DMS53 treated with DMSO at 0.1 percent for 48 hours (cell line): ENCODE measurements around the gene GM2A.
A peak's percentile ranks its signal among the peaks of the same experiment; 100 is the strongest.

ENCODE experiments used
- DNase-seq: peaks from one replicate; lab custom pipeline; 2025; ENCODE audit not compliant: unreplicated experiment; lab: John Stamatoyannopoulos, UW

The GM2A gene

DNA sequence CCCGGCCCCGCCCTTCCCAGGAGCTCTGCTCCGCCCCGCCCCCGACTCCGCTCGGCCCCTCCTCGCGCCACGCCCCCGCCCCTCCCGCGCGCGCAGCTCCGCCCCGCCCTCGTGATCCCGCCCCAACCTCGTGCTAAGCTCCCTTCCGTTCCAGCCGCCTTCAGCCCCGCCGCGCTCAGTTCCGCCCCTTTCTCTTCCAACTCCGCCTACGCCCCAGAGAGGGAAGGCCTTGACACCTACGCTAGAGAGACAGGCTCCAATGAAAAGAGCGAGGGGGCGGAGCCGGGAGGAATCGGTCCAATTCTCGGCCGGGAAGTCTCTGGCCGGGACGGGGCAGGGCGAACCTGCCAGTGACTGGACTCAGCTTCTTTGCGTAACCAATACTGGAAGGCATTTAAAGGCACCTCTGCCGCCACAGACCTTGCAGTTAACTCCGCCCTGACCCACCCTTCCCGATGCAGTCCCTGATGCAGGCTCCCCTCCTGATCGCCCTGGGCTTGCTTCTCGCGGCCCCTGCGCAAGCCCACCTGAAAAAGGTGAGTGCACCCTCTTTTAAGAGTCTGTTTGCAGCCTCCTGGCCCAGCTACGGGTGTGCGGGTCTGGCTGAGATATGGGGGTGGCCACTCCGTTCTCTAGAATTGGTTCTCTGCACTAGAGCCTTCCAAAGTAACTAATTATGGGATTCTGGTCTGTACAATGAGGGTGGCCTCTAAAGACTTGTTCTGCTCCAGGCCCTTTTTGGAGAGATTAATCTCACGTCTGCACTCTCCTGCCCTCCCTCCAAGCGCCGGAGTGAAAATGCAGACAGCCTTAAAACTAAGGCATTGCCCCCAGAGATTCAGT is at the start of gene GM2A:
TSS of gene GM2A (plus strand) at position 424 of the 843 bp plus-strand sequence. CDS start at position 456, 32 bp downstream.
- DNase-seq, result peak; percentile 98

DNA sequence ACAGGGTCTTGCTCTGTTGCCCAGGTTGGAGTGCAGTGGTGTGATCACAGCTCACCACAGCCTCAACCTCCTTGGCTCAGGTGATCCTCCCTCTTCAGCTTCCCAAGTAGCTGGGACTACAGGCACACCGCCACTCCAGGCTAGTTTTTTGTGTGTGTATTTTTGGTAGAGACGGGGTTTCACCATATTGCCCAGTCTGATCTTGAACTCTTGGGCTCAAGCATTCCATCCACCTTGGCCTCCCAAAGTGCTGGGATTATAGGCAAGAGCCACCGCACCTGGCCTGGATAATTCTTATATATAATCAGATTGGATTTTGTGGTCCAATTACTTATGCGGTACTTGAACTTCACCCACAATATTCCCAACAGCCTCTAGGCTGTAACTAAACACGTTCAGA is 48.9 kb upstream of the GM2A start:
- DNase-seq, result no peak

- DNase-seq, result no peak
These were observed 47.6 kb upstream of the GM2A start for GRCh38 chr5:151205411-151205810.

DNA sequence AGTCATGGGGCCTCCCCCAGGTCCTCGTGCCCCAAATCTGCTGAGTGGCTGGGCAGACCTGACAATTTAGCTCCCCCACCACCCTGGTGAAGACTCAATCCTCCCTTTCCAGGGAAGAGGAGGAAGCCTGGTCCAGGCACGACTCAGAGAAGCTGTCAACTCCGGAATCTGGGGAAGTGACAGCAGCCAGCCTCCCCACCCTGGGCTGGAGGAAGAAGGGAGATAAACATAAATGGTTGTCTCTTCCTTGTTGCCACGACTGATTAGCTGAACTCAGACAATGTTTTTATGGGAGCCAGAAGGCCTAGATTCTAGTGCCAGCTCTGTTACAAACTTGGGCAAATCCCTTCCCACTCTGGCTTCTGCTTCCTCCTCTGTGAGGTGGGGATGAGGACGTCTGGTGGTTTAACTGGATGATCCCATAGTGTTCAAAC is 44.5 kb upstream of the GM2A start:
- no peak for DNase-seq

- DNase-seq, result no peak
These were observed 40.6 kb upstream of the GM2A start for GRCh38 chr5:151212406-151212798.

- no peak for DNase-seq
These were observed 39.0 kb upstream of the GM2A start for GRCh38 chr5:151213803-151214613.

DNA sequence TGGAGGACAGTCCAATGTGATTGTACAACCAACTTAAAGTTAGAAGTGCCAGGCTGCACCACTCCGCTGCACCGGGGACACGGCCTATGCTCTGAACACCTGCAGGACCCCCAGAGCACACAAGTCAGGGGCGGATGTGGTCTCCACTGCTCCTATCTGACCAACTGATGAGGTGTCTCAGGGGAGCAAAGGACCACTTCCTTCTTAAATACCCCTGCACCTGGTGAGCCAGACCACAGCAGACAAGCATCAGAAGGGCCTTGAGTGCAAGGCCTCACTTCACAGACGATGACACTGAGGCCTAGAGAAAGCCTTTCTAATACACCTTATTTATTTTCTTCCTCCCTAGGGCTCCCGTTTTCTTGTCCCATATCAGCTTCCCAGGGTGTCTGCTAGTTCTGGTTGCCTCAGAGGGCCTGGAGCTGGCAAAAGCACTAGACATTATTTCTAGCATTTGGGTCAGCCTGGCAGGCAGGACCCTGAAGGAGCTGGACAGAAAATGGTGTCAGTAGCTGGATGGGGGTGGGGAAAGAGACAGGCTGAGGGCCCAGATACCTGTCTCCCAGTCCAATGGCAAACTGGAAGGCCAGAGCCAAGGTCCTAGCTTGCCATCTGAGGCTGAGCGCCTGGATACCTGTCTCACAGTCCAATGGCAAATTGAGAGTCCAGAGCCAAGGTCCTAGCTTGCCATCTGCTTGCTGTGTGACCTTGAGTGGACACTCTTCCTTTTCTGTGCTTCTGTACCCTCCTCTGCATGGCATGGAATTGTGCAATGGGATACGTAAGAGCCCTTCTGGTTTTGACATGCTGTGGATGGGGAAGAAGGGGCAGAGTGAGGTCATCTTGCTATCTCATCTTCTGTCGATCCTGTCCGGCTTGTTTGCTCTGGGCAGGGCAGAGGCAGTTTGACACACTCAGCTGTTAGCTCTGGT is 38.1 kb upstream of the GM2A start:
- DNase-seq, result no peak

- no peak for DNase-seq
These were observed 37.5 kb upstream of the GM2A start for GRCh38 chr5:151215546-151215880.

DNA sequence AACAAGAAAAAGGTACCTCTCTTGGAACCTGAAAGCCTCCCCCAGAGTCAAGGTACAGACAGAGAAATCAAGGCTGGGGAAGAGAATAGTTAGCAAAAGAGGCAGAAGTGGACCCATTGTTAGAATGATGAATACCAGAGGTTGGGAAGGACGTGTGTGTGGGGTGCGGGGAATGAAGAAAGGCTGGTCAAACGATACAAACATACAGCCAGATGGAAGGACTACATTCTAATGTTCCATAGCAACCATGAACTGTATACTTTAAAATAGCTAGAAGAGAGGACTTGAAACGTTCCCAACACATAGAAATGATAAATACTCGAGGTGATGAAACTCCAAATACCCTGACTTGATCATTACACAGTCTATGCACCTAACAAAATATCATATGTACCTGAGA is 36.2 kb upstream of the GM2A start:
- DNase-seq, result no peak

DNA sequence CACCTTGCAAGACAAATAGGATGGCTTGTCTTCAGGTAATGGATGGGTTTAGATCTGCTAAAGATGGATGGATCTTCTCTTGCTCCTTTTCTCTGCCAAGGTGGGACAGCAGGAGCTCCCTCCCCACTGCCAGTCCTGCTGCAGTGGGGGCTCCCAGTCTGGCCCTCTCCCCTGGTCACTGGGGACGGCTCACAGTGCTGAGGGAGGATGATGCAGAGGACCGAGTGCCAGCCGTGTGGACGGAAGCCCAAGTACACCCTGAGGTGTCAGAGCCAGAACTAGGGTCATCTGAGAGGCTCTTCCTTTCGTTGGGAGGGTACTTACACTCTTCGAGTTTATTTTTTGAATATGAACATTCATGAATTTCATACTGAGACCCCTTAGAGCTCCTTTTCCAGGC is 34.8 kb upstream of the GM2A start:
- DNase-seq, result no peak

- no peak for DNase-seq
These were observed 33.8 kb upstream of the GM2A start for GRCh38 chr5:151219138-151219537.

- no peak for DNase-seq
These were observed 33.2 kb upstream of the GM2A start for GRCh38 chr5:151219789-151220188.

- DNase-seq, result no peak
These were observed 31.4 kb upstream of the GM2A start for GRCh38 chr5:151221574-151221973.

GRCh38 chr5:151222054-151222789 is 30.8 kb upstream of the GM2A start:
- DNase-seq, result no peak

GRCh38 chr5:151222790-151223446 is 30.1 kb upstream of the GM2A start:
- no peak for DNase-seq

DNA sequence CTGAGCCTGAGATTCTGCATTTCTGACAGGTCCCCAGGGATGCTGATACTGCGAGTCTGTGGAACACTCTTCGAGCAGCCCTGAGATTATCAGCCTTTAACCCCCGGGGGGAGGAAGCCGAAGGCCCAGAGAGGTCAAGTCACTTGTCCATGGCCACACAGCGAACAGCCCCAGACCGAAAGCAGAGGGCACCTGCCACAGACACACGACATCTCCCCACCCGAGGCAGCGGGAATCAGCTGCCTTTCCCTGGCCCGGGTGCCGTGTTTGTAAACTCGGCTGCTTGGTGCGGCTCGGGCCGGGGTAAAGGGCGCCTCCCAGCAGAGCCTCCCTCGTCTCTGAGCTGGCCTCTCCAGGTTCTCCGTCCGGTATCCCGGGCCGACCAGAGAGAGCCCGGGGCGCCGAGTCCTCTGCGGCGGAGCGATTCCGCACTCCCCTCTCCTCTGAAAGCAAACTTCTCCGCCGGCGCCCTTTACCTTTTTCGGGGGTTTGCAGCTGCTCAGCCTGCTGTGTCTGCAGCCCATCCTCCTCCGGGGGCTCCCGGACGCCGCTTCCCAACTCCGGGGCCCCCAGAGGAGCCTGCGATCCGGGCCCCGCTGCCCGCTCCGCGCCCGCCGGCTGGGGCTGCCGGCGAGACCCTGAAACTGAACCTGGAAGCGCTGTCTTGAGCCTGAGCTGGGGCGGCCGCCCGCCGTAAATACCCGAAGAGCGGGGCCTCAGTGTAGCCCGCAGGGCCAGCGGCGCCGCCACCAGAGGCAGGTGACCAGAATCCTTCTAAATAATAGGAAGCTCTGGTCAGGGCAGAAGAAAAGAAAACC is 29.3 kb upstream of the GM2A start, which contains the start of gene CCDC69:
TSS of gene CCDC69 (minus strand) at position 646 of the 818 bp plus-strand sequence. CDS start at position 524, 122 bp downstream.
- peak; percentile 76 for DNase-seq

- DNase-seq, result no peak
These were observed 28.6 kb upstream of the GM2A start for GRCh38 chr5:151224372-151224771.

DNA sequence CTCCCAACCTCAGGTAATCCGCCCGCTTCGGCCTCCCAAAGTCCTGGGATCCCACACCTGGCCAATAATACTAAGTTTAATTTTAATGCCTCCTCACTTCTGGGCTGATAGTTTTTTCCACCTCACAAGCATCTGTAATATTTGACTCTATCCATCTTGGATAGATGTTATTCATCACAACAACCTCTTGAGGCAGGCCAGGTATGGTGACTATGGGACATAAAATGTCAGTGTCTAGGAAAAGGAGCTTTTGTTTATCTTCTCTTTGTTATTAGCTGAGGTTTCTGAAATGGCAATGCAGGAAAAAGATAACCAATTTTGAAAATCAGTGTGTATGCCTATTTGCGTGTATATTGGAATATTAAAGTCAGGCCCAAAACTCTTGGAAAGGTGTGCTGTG is 27.9 kb upstream of the GM2A start:
- DNase-seq, result no peak

DNA sequence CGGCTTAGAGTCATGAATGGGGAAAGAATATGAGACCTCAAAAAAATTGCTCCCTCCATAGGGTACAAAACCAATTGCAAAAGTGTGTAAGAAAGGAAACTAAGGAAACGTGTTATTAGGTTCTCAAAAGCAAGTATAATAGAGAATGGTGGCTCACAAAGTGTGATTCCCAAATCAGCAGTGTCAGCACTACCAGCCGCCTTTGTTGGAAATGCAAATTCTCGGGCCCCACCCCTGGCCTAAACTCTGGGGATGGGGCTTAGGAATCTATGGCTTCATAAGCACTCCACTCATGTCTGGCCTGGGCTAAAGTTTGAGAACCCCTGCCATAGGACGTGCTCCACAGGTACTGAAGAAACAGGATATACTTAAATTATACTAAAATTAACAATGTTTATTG is 27.5 kb upstream of the GM2A start:
- DNase-seq, result no peak
